WTC11 (cell line): ENCODE measurements around the gene RCAN2. TPM values are rescaled to one million over a fixed set of nuclear protein-coding genes. Genes with fewer than 3 reads are reported as not detected.

Experiments
- ATAC-seq: fragments of 200-7000 bp; cut with Tn5 transposase; 2 replicates; pipeline ENCODE4 v1.10.0; 2021; ENCODE audit warnings: mild to moderate bottlenecking, moderate library complexity
- CTCF ChIA-PET: fragments of 300-600 bp; sonication (Branson Sonifier 250); formaldehyde crosslinking; loops from one replicate; lab custom pipeline; 2021; ENCODE audit warnings: antibody characterized with exemption; lab: Charles Lee
- POLR2A ChIA-PET: fragments of 350-600 bp; sonication (Branson Sonifier 250); formaldehyde crosslinking; loops from one replicate; lab custom pipeline; 2021; ENCODE audit warnings: antibody characterized with exemption; lab: Charles Lee
- DNase-seq: peaks from one replicate; pipeline ENCODE4 v3.0.0; 2021; ENCODE audit warnings: low spot score
- H3K27ac Mint-ChIP-seq: 2 replicates; pipeline ENCODE4 v1.8.0; 2021; ENCODE audit warnings: mixed read lengths
- H3K27me3 Mint-ChIP-seq: 2 replicates; pipeline ENCODE4 v1.8.0; 2021; ENCODE audit warnings: low read depth, mild to moderate bottlenecking, moderate library complexity, mixed read lengths
- H3K36me3 Mint-ChIP-seq: 2 replicates; pipeline ENCODE4 v1.8.0; 2021; ENCODE audit warnings: mixed read lengths
- H3K4me1 Mint-ChIP-seq: 2 replicates; pipeline ENCODE4 v1.8.0; 2022; ENCODE audit warnings: mixed read lengths
- H3K4me3 Mint-ChIP-seq: 2 replicates; pipeline ENCODE4 v1.8.0; 2021; ENCODE audit warnings: mild to moderate bottlenecking, moderate library complexity, mixed read lengths
- H3K9me3 Mint-ChIP-seq: 2 replicates; pipeline ENCODE4 v1.8.0; 2021; ENCODE audit warnings: mixed read lengths
- ATF2 ChIP-seq: sonication (generic); formaldehyde crosslinking; IDR thresholded peaks from 2 replicates; pipeline ENCODE4 v1.8.1; 2022; ENCODE audit warnings: low read depth, missing genetic modification reagents, borderline replicate concordance
- CDX4 ChIP-seq: fragments of 250-450 bp; sonication (Bioruptor Pico); IDR thresholded peaks from 2 replicates; pipeline ENCODE4 v1.9.0; 2021; ENCODE audit warnings: moderate library complexity, mild to moderate bottlenecking, inconsistent platforms, borderline replicate concordance
- CREB1 ChIP-seq: sonication (generic); formaldehyde crosslinking; IDR thresholded peaks from 2 replicates; pipeline ENCODE4 v1.8.0; 2023; ENCODE audit warnings: mild to moderate bottlenecking, missing genetic modification reagents
- FOXJ3 ChIP-seq: sonication (generic); formaldehyde crosslinking; IDR thresholded peaks from 2 replicates; pipeline ENCODE4 v1.9.0; 2021; ENCODE audit warnings: missing genetic modification reagents, mild to moderate bottlenecking, borderline replicate concordance
- GTF2I ChIP-seq: fragments of 250-450 bp; sonication (Bioruptor Pico); conservative IDR thresholded peaks from 2 replicates; pipeline ENCODE4 v1.4.0; 2021; ENCODE audit warnings: mild to moderate bottlenecking
- KAT7 ChIP-seq: sonication (generic); formaldehyde crosslinking; IDR thresholded peaks from 2 replicates; pipeline ENCODE4 v1.8.1; 2023; ENCODE audit warnings: missing genetic modification reagents, mild to moderate bottlenecking, borderline replicate concordance
- MYBL2 ChIP-seq: sonication (generic); formaldehyde crosslinking; IDR thresholded peaks from 2 replicates; pipeline ENCODE4 v1.8.1; 2023; ENCODE audit warnings: mild to moderate bottlenecking, moderate library complexity, missing genetic modification reagents
- NFE2L1 ChIP-seq: sonication (generic); formaldehyde crosslinking; IDR thresholded peaks from 2 replicates; pipeline ENCODE4 v1.8.1; 2023; ENCODE audit warnings: missing genetic modification reagents
- NR3C1 ChIP-seq: sonication (generic); formaldehyde crosslinking; conservative IDR thresholded peaks from 2 replicates; pipeline ENCODE4 v1.8.1; 2023; ENCODE audit warnings: low read depth, mild to moderate bottlenecking, missing genetic modification reagents
- SMAD3 ChIP-seq: sonication (generic); formaldehyde crosslinking; IDR thresholded peaks from 2 replicates; pipeline ENCODE4 v1.8.0; 2022; ENCODE audit warnings: missing genetic modification reagents, mild to moderate bottlenecking, borderline replicate concordance
- SOX15 ChIP-seq: fragments of 250-450 bp; sonication (Bioruptor Pico); IDR thresholded peaks from 2 replicates; pipeline ENCODE4 v1.9.0; 2021; ENCODE audit warnings: mild to moderate bottlenecking
- STAT6 ChIP-seq: sonication (generic); formaldehyde crosslinking; conservative IDR thresholded peaks from 2 replicates; pipeline ENCODE4 v1.8.1; 2023; ENCODE audit warnings: mild to moderate bottlenecking, low read depth, missing genetic modification reagents, moderate library complexity
- TEAD1 ChIP-seq: sonication (generic); formaldehyde crosslinking; IDR thresholded peaks from 2 replicates; pipeline ENCODE4 v1.8.0; 2022; ENCODE audit warnings: mild to moderate bottlenecking, missing genetic modification reagents
- TEAD4 ChIP-seq: sonication (generic); formaldehyde crosslinking; IDR thresholded peaks from 2 replicates; pipeline ENCODE4 v1.8.0; 2022; ENCODE audit warnings: mild to moderate bottlenecking, missing genetic modification reagents
- ZNF416 ChIP-seq: fragments of 250-450 bp; sonication (Bioruptor Pico); IDR thresholded peaks from 2 replicates; pipeline ENCODE4 v1.9.0; 2021; ENCODE audit warnings: mild to moderate bottlenecking, inconsistent platforms
- ZNF423 ChIP-seq: fragments of 250-450 bp; sonication (Bioruptor Pico); IDR thresholded peaks from 2 replicates; pipeline ENCODE4 v2.1.2; 2022; ENCODE audit warnings: mild to moderate bottlenecking, moderate library complexity
- total RNA-seq: library from RNA; stranded (reverse); gene quantifications from 3 replicates; pipeline ENCODE4 v1.2.3, GENCODE V29; 2021

Gene RCAN2
- total RNA-seq, 1 experiment from 2014 or later = 3.9 TPM

- no peak overlapping the region for H3K27ac Mint-ChIP-seq
- H3K9me3 Mint-ChIP-seq = no peaks in the 10 kb centered on the region
- CTCF ChIA-PET = interaction anchor here (0.5 to 1.2 kb wide), 2 partner anchors 10 to 76 kb away, joined by 3 to 5 read pairs; partner anchors contain the start of gene RCAN2
- H3K4me3 Mint-ChIP-seq = no peak overlapping the region
- no peaks in the 10 kb centered on the region for H3K27me3 Mint-ChIP-seq
- TF ChIP-seq ZNF423 (CRISPR knock-in tag) (no peak), CREB1 (CRISPR knock-in tag) (no peak), ATF2 (CRISPR knock-in tag) (no peak), SMAD3 (no peak)
- no peaks in the 10 kb centered on the region for H3K36me3 Mint-ChIP-seq
- POLR2A ChIA-PET = no interaction called here
- ATAC-seq = no peak
- no peaks in the 10 kb centered on the region for H3K4me1 Mint-ChIP-seq
- DNase-seq = no peak
Measured at GRCh38 chr6:46501136-46502089, 10.2 kb upstream of the RCAN2 start.

- ChIA-PET POLR2A (no interaction called here), CTCF (interaction anchor here (1.4 kb wide), 1 partner anchor 9 kb away, joined by 6 read pairs; the partner anchor contains the start of gene RCAN2)
- H3K9me3 Mint-ChIP-seq = no peaks in the 10 kb centered on the region
- ATAC-seq (no peak), DNase-seq (no peak)
- TF ChIP-seq SOX15 (no peak), TEAD4 (CRISPR knock-in tag) (no peak), MYBL2 (CRISPR knock-in tag) (no peak), NR3C1 (CRISPR knock-in tag) (no peak), ZNF416 (CRISPR knock-in tag) (no peak), KAT7 (no peak), STAT6 (CRISPR knock-in tag) (no peak), CDX4 (CRISPR knock-in tag) (no peak), TEAD1 (CRISPR knock-in tag) (no peak), NFE2L1 (CRISPR knock-in tag) (no peak), FOXJ3 (no peak), GTF2I (CRISPR knock-in tag) (no peak)
- no peak overlapping the region for H3K4me3 Mint-ChIP-seq
- no peaks in the 10 kb centered on the region for H3K4me1 Mint-ChIP-seq
- no peak overlapping the region for H3K27ac Mint-ChIP-seq
- H3K27me3 Mint-ChIP-seq = no peaks in the 10 kb centered on the region
- H3K36me3 Mint-ChIP-seq = no peaks in the 10 kb centered on the region
Measured at GRCh38 chr6:46500382-46500781, 9.1 kb upstream of the RCAN2 start.
